Activated CD8-positive, alpha-beta memory T cell treated with anti-CD3 and anti-CD28 coated beads, Interleukin-2, amount 10 ng/mL, durations not matched to agents 7 days and 5 days (primary cell): ENCODE measurements around the gene ELFN1. TPM values are rescaled to one million over a fixed set of nuclear protein-coding genes. Genes with fewer than 3 reads are reported as not detected.

Experiments
- ATAC-seq: fragments of 150-1000 bp; cut with Tn5 transposase; one replicate; pipeline ENCODE4 v1.10.0; 2021; ENCODE audit warnings: moderate library complexity
- CTCF ChIA-PET: fragments of 350-600 bp; sonication (Branson Sonifier 250); formaldehyde crosslinking; loops from one replicate; lab custom pipeline; 2021; ENCODE audit warnings: antibody characterized with exemption; lab: Charles Lee
- DNase-seq: peaks from one replicate; pipeline ENCODE4 v3.0.0-alpha.2; 2020
- H3K27ac Mint-ChIP-seq: one replicate; pipeline ENCODE4 v1.8.0; 2021; ENCODE audit warnings: mild to moderate bottlenecking, mixed read lengths
- H3K27me3 Mint-ChIP-seq: one replicate; pipeline ENCODE4 v1.8.0; 2021; ENCODE audit warnings: mixed read lengths
- H3K36me3 Mint-ChIP-seq: one replicate; pipeline ENCODE4 v1.8.0; 2021; ENCODE audit warnings: mild to moderate bottlenecking, mixed read lengths
- H3K4me1 Mint-ChIP-seq: one replicate; pipeline ENCODE4 v1.8.0; 2021; ENCODE audit warnings: mixed read lengths
- H3K4me3 Mint-ChIP-seq: one replicate; pipeline ENCODE4 v1.8.0; 2021; ENCODE audit warnings: mild to moderate bottlenecking, moderate library complexity, mixed read lengths
- H3K9me3 Mint-ChIP-seq: one replicate; pipeline ENCODE4 v1.8.0; 2022; ENCODE audit warnings: low read depth, mixed read lengths
- total RNA-seq, 2 experiments: library from RNA; stranded (reverse); gene quantifications; one replicate each; pipeline ENCODE4 v1.2.3, GENCODE V29; 2021

ELFN1 gene
- total RNA-seq, 2 experiments from 2014 or later = not detected

DNA sequence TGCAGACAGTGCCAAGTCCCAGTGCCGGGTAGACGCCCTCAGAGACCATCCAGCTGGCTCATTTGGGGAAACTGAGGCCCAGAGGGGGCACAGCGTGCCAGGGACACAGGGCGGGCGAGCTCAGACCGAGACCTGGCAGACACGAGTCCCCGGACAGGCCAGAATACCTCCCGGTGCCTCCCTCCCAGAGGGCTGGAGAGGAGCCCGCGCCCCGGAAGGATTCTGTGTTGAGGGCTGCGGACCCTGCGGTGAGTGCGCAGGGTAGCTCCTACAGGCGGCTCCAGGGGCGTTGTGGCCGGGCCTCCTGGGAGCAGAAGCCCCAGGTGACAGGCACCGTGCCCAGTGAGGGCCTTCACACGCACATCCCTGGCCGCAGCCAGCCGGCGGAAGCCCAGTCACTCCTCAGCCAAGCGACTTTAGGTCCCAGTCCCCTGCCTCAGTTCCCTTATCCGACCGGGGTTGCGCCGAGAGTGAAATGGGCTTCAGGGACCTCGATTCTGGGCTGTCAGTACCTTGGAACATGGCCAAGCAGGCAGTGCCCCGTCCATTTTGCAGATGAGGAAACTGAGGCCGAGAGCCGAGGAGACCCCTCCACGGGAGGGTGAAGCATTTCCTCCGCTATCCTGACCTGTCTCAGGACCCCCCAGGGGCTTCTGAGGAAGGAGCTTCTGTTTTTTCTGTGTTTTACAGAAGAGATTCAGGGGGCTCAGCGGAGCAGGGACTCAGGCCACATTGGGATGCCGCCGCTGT, 73.6 kb downstream of the ELFN1 start:
- H3K4me1 Mint-ChIP-seq = peaks cover 23% of the 10 kb centered on the region
- H3K27me3 Mint-ChIP-seq = peaks cover 9% of the 10 kb centered on the region
- H3K4me3 Mint-ChIP-seq = no peak overlapping the region
- DNase-seq (no peak), ATAC-seq (no peak)
- CTCF ChIA-PET = no interaction called here
- no peaks in the 10 kb centered on the region for H3K36me3 Mint-ChIP-seq
- no peaks in the 10 kb centered on the region for H3K9me3 Mint-ChIP-seq
- H3K27ac Mint-ChIP-seq = no peak overlapping the region

DNA sequence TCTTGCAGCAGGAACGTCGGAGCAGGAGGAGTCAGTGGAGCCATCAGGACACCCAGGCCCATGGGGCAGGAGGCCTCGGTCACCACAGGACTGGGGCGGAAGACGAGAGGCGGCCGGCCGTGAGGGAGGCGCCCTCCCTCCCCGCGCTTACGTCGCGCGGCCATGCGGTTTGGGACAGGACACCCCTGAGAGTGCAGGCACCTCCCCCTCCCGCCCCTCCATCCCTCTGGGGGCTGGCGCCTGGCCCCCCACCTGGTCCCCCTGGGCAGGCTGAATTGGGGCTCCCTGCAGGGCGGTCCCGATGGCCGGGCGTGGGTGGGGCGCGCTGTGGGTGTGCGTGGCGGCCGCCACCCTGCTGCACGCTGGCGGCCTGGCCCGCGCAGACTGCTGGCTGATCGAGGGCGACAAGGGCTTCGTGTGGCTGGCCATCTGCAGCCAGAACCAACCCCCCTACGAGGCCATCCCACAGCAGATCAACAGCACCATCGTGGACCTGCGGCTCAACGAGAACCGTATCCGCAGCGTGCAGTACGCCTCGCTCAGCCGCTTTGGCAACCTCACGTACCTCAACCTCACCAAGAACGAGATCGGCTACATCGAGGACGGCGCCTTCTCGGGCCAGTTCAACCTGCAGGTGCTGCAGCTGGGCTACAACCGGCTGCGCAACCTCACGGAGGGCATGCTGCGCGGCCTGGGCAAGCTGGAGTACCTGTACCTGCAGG, 74.4 kb downstream of the ELFN1 start:
- H3K4me1 Mint-ChIP-seq = peaks cover 21% of the 10 kb centered on the region
- no peak overlapping the region for H3K27ac Mint-ChIP-seq
- DNase-seq (no peak), ATAC-seq (no peak)
- no peak overlapping the region for H3K4me3 Mint-ChIP-seq
- no peaks in the 10 kb centered on the region for H3K36me3 Mint-ChIP-seq
- H3K9me3 Mint-ChIP-seq = no peaks in the 10 kb centered on the region
- peaks cover 6% of the 10 kb centered on the region for H3K27me3 Mint-ChIP-seq
- CTCF ChIA-PET = no interaction called here

DNA sequence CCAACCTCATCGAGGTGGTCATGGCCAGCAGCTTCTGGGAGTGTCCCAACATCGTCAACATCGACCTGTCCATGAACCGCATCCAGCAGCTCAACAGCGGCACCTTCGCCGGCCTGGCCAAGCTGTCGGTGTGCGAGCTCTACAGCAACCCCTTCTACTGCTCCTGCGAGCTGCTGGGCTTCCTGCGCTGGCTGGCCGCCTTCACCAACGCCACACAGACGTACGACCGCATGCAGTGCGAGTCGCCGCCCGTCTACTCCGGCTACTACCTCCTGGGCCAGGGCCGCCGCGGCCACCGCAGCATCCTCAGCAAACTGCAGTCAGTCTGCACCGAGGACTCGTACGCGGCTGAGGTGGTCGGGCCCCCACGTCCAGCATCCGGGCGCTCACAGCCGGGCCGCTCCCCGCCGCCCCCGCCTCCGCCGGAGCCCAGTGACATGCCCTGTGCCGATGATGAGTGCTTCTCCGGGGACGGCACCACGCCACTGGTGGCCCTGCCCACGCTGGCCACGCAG, 75.0 kb downstream of the ELFN1 start:
- H3K4me1 Mint-ChIP-seq = peaks cover 21% of the 10 kb centered on the region
- peaks cover 6% of the 10 kb centered on the region for H3K27me3 Mint-ChIP-seq
- DNase-seq (no peak), ATAC-seq (no peak)
- H3K27ac Mint-ChIP-seq = no peak overlapping the region
- H3K4me3 Mint-ChIP-seq = no peak overlapping the region
- CTCF ChIA-PET = no interaction called here
- no peaks in the 10 kb centered on the region for H3K9me3 Mint-ChIP-seq
- H3K36me3 Mint-ChIP-seq = no peaks in the 10 kb centered on the region

DNA sequence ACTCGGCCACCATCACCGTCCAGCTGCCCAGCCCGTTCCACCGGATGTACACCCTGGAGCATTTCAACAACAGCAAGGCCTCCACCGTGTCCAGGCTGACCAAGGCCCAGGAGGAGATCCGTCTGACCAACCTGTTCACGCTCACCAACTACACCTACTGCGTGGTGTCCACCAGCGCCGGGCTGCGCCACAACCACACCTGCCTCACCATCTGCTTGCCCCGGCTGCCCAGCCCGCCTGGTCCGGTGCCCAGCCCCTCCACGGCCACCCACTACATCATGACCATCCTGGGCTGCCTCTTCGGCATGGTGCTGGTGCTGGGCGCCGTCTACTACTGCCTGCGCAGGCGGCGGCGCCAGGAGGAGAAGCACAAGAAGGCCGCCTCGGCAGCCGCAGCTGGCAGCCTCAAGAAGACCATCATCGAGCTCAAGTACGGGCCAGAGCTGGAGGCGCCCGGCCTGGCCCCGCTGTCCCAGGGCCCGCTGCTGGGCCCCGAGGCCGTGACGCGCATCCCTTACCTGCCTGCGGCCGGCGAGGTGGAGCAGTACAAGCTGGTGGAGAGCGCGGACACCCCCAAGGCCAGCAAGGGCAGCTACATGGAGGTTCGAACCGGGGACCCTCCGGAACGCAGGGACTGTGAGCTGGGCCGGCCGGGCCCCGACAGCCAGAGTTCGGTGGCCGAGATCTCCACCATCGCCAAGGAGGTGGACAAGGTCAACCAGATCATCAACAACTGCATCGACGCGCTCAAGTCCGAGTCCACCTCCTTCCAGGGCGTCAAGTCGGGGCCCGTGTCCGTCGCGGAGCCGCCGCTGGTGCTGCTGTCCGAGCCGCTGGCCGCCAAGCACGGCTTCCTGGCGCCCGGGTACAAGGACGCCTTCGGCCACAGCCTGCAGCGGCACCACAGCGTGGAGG, 75.8 kb downstream of the ELFN1 start:
- Mint-ChIP-seq H3K27ac (no peak overlapping the region), H3K4me3 (no peak overlapping the region), H3K9me3 (no peaks in the 10 kb centered on the region), H3K27me3 (peaks cover 6% of the 10 kb centered on the region), H3K4me1 (peaks cover 21% of the 10 kb centered on the region), H3K36me3 (no peaks in the 10 kb centered on the region)
- CTCF ChIA-PET = no interaction called here
- DNase-seq = no peak
- no peak for ATAC-seq

DNA sequence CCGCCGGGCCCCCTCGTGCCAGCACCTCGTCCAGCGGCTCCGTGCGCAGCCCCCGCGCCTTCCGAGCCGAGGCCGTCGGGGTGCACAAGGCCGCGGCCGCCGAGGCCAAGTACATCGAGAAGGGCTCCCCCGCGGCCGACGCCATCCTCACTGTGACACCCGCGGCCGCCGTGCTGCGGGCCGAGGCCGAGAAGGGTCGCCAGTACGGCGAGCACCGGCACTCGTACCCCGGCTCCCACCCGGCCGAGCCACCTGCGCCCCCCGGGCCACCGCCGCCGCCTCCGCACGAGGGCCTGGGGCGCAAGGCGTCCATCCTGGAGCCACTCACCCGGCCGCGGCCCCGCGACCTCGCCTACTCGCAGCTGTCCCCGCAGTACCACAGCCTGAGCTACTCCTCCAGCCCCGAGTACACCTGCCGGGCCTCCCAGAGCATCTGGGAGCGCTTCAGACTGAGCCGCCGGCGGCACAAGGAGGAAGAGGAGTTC, 76.5 kb downstream of the ELFN1 start:
- no peaks in the 10 kb centered on the region for H3K9me3 Mint-ChIP-seq
- H3K27me3 Mint-ChIP-seq = peaks cover 6% of the 10 kb centered on the region
- CTCF ChIA-PET = no interaction called here
- H3K36me3 Mint-ChIP-seq = no peaks in the 10 kb centered on the region
- DNase-seq (no peak), ATAC-seq (no peak)
- no peak overlapping the region for H3K4me3 Mint-ChIP-seq
- peaks cover 18% of the 10 kb centered on the region for H3K4me1 Mint-ChIP-seq
- no peak overlapping the region for H3K27ac Mint-ChIP-seq

DNA sequence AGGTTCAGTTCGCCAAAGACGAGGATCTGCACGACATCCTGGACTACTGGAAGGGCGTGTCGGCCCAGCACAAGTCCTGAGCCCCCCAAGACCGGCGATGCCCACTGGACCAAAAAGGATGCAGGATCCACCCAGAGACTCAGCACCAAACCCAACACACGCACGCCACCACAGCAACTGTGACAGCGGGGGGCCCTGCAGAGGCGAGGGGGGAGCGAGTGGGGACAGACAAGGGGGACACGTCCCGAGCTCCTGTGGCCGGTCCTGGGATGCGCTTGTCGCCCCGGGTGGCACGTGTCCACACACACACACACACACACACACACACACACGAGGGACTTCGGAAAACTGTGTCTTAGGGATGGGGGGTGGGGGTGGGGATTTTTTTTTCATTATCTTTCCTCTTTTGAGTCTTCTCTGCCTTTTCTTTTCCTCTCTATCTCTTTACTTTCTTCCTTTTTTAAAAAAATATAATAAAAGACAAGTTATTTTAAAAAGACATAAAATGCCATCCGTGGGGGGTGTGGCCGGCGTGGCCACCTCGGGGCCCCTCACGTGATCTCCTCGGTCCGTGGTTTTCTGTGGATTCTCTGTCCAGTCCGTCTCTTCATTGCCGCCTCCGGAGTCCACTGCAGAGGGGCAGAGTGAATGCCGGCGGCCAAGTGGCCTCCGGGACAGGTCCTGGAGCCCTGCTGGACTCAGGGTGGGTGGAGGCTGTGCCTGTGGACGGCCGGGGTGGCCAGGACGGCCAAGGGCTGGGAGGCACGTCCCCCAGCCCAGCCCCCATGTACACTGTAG, 77.1 kb downstream of the ELFN1 start:
- Mint-ChIP-seq H3K9me3 (no peaks in the 10 kb centered on the region), H3K36me3 (no peaks in the 10 kb centered on the region), H3K4me1 (peaks cover 12% of the 10 kb centered on the region), H3K27ac (no peak overlapping the region), H3K27me3 (peaks cover 6% of the 10 kb centered on the region), H3K4me3 (no peak overlapping the region)
- ATAC-seq = no peak
- no peak for DNase-seq
- CTCF ChIA-PET = no interaction called here

DNA sequence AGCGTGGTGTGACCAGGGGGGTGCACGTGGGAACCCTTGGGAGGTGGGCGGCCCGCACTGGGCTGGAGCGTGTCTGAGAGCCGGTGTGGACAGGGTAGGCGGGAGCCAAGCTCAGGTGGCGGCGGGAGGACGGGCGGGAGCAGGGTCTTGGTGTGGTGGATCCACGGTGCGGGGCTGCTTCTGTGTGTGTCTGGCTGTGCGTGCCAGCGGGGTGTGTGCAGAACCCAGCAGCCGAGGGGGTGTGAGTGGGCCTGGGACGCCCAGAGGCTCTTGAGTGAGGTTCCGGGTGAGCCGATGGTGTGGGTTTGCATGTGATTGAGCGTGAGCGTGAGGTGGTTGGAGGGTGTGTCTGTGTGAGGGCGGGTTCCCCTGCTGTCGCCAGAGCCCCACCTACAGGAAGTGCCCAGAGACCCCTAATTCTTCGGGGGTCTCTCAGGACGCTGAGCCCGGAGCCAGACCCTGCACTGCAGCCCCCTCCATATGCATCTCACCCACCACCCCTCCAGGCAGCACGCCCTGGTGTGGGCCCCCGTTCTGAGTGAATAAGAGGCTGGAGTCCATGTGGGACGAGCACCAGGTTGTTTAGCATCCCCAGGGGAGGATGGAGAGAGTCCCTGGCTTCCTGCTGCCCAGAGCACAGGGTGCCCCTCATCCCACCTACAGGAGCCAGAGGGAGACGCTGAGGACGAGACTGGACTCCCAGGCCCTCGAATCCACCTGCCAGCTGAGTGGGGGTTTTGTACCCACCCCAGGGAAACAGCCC, 78.2 kb downstream of the ELFN1 start:
- ATAC-seq = no peak
- H3K36me3 Mint-ChIP-seq = no peaks in the 10 kb centered on the region
- peaks cover 10% of the 10 kb centered on the region for H3K27me3 Mint-ChIP-seq
- H3K27ac Mint-ChIP-seq = no peak overlapping the region
- no peaks in the 10 kb centered on the region for H3K9me3 Mint-ChIP-seq
- CTCF ChIA-PET = no interaction called here
- H3K4me1 Mint-ChIP-seq = peaks cover 4% of the 10 kb centered on the region
- DNase-seq = no peak
- no peak overlapping the region for H3K4me3 Mint-ChIP-seq

DNA sequence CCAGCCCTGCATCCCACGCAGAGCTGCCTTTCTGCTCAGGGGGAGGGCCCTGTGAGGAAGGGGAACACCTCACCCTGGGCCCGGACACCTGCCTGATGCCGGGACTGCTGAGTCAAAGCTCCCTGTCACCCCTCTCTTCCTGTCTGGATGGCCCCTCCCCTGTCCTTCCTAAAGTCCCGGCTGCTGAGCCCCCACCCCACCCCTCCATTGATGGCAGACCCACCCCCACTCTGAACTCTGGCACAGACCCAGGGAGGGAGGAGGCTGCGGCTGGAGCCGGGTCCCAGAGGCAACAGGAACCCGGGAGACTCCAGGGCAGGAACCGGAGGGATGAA, 78.7 kb downstream of the ELFN1 start:
- Mint-ChIP-seq H3K9me3 (no peaks in the 10 kb centered on the region), H3K27me3 (peaks cover 13% of the 10 kb centered on the region), H3K36me3 (no peaks in the 10 kb centered on the region), H3K4me1 (peaks cover 4% of the 10 kb centered on the region), H3K27ac (no peak overlapping the region), H3K4me3 (no peak overlapping the region)
- no peak for ATAC-seq
- CTCF ChIA-PET = no interaction called here
- DNase-seq = no peak

DNA sequence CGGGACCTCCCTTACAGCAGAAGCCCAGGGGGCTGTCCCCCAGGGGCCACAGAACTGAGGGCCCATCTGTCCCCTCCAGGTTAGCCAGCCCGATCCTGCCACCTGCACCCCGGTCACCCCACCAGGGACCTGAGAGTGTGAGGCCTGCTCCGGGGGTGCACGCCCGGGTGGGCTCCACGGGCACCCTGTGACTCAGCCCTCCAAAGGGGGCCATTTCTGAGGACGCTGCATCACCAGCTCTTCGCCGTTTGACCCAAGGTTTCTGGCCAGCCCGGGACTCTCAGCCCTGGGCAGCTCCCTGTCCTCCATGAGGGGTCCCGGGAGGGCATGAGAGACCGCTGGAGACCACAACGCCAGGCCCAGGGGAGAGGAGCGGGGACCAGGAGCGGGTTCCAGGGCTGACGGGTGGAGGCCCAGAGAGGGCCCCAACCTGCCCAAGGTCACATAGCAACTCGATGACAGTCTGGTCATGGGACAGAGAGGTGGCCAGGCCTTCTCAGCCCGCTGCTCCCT, 79.3 kb downstream of the ELFN1 start:
- Mint-ChIP-seq H3K9me3 (no peaks in the 10 kb centered on the region), H3K27me3 (peaks cover 13% of the 10 kb centered on the region), H3K4me1 (peaks cover 4% of the 10 kb centered on the region), H3K36me3 (no peaks in the 10 kb centered on the region), H3K27ac (no peak overlapping the region), H3K4me3 (no peak overlapping the region)
- DNase-seq = no peak
- CTCF ChIA-PET = no interaction called here
- ATAC-seq = no peak

DNA sequence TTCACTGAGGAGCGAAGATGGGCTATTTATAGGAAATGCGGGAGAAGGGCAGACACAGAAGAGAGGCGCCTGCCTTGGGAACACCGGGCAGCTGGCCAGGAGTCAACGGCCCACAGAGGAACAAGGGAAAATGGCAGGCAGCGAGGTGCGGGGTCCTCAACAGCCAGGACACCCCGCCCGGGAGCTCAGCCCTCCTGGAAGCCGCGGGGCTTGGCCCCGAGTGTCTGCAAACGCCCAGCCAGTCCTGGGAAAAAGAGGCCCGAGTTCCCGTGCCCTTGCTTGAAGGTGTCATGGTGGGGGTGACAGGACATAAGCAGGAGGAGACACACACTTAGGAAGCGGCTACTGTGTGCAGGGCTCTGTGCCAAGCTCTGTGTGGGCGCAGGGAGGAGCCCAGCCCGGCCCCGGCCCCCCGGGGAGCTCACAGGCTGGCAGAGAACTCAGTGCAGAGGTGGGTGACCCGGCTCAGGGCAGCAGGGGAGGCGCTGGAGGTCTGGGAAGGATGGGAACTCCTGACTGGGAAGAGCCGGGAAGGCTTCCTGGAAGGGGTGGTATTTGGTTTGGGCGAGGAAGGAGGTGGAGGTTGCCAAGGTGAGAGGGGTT, 79.9 kb downstream of the ELFN1 start:
- CTCF ChIA-PET = no interaction called here

DNA sequence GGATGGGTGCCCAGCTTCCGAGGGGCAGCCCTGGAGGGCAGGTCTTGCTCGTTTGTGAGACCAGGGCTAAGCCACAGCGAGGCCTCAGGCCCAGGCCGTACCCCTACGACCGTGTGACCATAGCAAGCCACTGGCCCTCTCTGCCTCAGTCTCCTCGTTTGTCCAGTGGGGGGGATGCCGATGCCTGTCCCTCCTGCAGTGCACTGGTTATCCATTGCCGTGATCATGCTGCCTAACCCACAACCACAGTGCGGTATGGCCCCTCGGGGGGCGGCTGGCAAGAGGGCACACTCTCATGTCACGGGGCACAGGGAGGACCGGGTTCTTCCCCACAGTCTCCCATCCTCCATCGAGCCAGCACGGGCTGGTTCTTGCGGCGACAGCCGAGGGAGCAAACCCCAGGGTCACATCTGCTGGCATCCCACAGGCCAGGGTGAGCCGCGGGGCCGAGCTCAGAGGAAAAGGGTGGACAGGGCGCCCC, 80.5 kb downstream of the ELFN1 start:
- H3K9me3 Mint-ChIP-seq = no peaks in the 10 kb centered on the region
- ATAC-seq (no peak), DNase-seq (no peak)
- H3K4me1 Mint-ChIP-seq = peaks cover 4% of the 10 kb centered on the region
- peaks cover 20% of the 10 kb centered on the region for H3K27me3 Mint-ChIP-seq
- no peaks in the 10 kb centered on the region for H3K36me3 Mint-ChIP-seq
- CTCF ChIA-PET = no interaction called here
- no peak overlapping the region for H3K4me3 Mint-ChIP-seq
- no peak overlapping the region for H3K27ac Mint-ChIP-seq

More for the DNA sequence above, 79.9 kb downstream of the ELFN1 start:
- Mint-ChIP-seq H3K4me1 (peaks cover 4% of the 10 kb centered on the region), H3K27me3 (peaks cover 15% of the 10 kb centered on the region), H3K9me3 (no peaks in the 10 kb centered on the region), H3K36me3 (no peaks in the 10 kb centered on the region), H3K4me3 (no peak overlapping the region), H3K27ac (no peak overlapping the region)
- no peak for DNase-seq
- no peak for ATAC-seq

DNA sequence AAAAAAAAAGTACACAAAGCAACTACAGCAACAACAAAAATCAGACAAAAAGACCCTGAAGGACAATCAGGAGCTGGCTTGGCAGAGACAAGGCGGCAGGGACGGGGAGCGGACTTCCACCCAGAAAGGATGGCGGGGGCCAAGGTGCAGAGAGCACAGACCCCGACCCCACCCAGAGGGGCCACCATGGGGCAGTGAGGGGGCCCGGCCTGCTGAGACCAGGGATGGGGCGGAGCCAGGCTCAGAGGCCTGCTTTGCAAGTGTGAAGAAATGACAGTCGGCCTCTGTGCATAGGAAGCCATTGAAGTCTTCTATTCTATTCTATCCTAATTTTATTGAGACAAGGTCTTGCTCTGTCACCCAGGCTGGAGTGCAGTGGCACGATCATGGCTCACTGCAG, 82.0 kb downstream of the ELFN1 start:
- Mint-ChIP-seq H3K4me1 (peaks cover 4% of the 10 kb centered on the region), H3K27ac (no peak overlapping the region), H3K4me3 (no peak overlapping the region), H3K36me3 (no peaks in the 10 kb centered on the region), H3K27me3 (peaks cover 24% of the 10 kb centered on the region), H3K9me3 (no peaks in the 10 kb centered on the region)
- DNase-seq = no peak
- CTCF ChIA-PET = no interaction called here
- no peak for ATAC-seq
